Sigmoid colon (tissue), 7 donors: ENCODE data around the gene PLEKHD1. TPM values are rescaled to one million over a fixed set of nuclear protein-coding genes. Genes with fewer than 3 reads are reported as not detected.

Experiments
- DNase-seq: peaks from one replicate; pipeline ENCODE4 v3.0.0-alpha.2; 2019
- H3K27ac ChIP-seq, 4 donors: fragments of 200-600 bp; sonication (generic); one replicate each; pipeline ENCODE4 v1.5.1; 2016 to 2019; ENCODE audit warnings: mild to moderate bottlenecking in 1 of 4
- H3K27me3 ChIP-seq, 3 donors: fragments of 200-600 bp; sonication (generic); one replicate each; pipeline ENCODE4 v1.5.1; 2019; ENCODE audit warnings: mild to moderate bottlenecking in 1 of 3
- H3K36me3 ChIP-seq, 4 donors: fragments of 200-600 bp; sonication (generic); one replicate each; pipeline ENCODE4 v1.5.1; 2016 to 2019
- H3K4me1 ChIP-seq, 4 donors: fragments of 200-600 bp; sonication (generic); one replicate each; pipeline ENCODE4 v1.5.1; 2017 to 2019
- H3K4me3 ChIP-seq, 4 donors: fragments of 200-600 bp; sonication (generic); one replicate each; pipeline ENCODE4 v1.5.1; 2017 to 2019; ENCODE audit warnings: mild to moderate bottlenecking in 2 of 4, moderate library complexity in 1 of 4
- H3K9me3 ChIP-seq, 4 donors: fragments of 200-600 bp in 3 of 4; sonication (generic) in 3 of 4; one replicate each; pipeline versions ENCODE4 v1.5.1 to v1.6.1; 2013 to 2019
- CTCF ChIP-seq, 4 experiments: fragments of 450-650 bp in 3 of 4; fragments of 200-600 bp in 1 of 4; IDR thresholded peaks; one replicate each; pipeline ENCODE4 v1.5.1; 2016 to 2019; ENCODE audit warnings: antibody characterized with exemption in 4 of 4, mild to moderate bottlenecking in 3 of 4, moderate library complexity in 2 of 4
- EP300 ChIP-seq, 4 donors: sonication (generic); formaldehyde crosslinking; IDR thresholded peaks; one replicate each; pipeline ENCODE4 v1.6.1; 2017; ENCODE audit warnings: antibody characterized with exemption in 4 of 4
- POLR2A ChIP-seq, 2 donors: fragments of 450-650 bp; IDR thresholded peaks; one replicate each; pipeline ENCODE4 v1.6.1; 2016; ENCODE audit warnings: antibody characterized with exemption in 2 of 2, mild to moderate bottlenecking in 2 of 2, moderate library complexity in 2 of 2
- POLR2AphosphoS5 ChIP-seq, 4 donors: sonication (generic); formaldehyde crosslinking; IDR thresholded peaks; one replicate each; pipeline ENCODE4 v1.6.1; 2017; ENCODE audit warnings: antibody characterized with exemption in 4 of 4
- WGBS, 2 donors: extraction: QIAGEN DNeasy Blood & Tissue Kit; methylation state at CpG; one replicate each; pipeline ENCODE4 v1.1.7; 2013; 5-methylcytosine and 5-hydroxymethylcytosine counted together
- intact Hi-C: fragments of 100-400 bp; cut with DNase I; formaldehyde crosslinking; loops from one replicate; pipeline ENCODE4 v1.15.1; 2023
- polyA plus RNA-seq, 3 donors: library from polyadenylated mRNA; stranded (reverse); fragments of 200-250 nt; gene quantifications; one replicate each; pipeline ENCODE4 v1.2.3, GENCODE V29; 2013
- total RNA-seq, 4 donors: library from RNA; depleted of rRNA; stranded (reverse); fragments of >200 nt; gene quantifications; one replicate each; pipeline ENCODE4 v1.1.0, GENCODE V29; 2016
- donor health status: healthy with polysubstance abuse.
- donor health status: Bipolar disorder and iron deficiency.
- donor health status: healthy.

PLEKHD1 gene
- total and polyA plus RNA-seq, 7 donors = under 0.01 to 0.55 (median 0.06) TPM; not detected in 2

- Histone ChIP-seq H3K36me3 (no peaks in the 10 kb centered on the region), H3K4me3 (no peak overlapping the region), H3K27ac (no peak overlapping the region), H3K4me1 (no peaks in the 10 kb centered on the region), H3K9me3 (no peaks in the 10 kb centered on the region), H3K27me3 (peaks cover 0 to 5% (median 0%) of the 10 kb centered on the region in 3 donors)
- TF ChIP-seq CTCF (IDR thresholded peaks at IDR 0.05) = no peak
- no peak for TF ChIP-seq POLR2A (IDR thresholded peaks at IDR 0.05)
- TF ChIP-seq EP300 (IDR thresholded peaks at IDR 0.05) = no peak
- TF ChIP-seq POLR2AphosphoS5 (IDR thresholded peaks at IDR 0.05) = no peak
- DNase-seq = no peak
- WGBS, 2 donors = 44 to 78% methylated on average over 1 of the region's 1 CpG
- intact Hi-C loops = no loop called here
These were observed 54.2 kb downstream of the PLEKHD1 start for GRCh38 chr14:69538766-69539165.

- no peaks in the 10 kb centered on the region for H3K9me3 ChIP-seq
- H3K27me3 ChIP-seq = no peaks in the 10 kb centered on the region
- no peak for DNase-seq
These were observed 55.3 kb downstream of the PLEKHD1 start for GRCh38 chr14:69539631-69540410.

GRCh38 chr14:69540654-69541335, 56.3 kb downstream of the PLEKHD1 start:
- Histone ChIP-seq H3K27me3 (no peaks in the 10 kb centered on the region), H3K9me3 (no peaks in the 10 kb centered on the region), H3K4me1 (no peaks in the 10 kb centered on the region), H3K36me3 (no peaks in the 10 kb centered on the region), H3K27ac (no peak overlapping the region), H3K4me3 (no peak overlapping the region)
- no peak for TF ChIP-seq CTCF (IDR thresholded peaks at IDR 0.05)
- no peak for TF ChIP-seq EP300 (IDR thresholded peaks at IDR 0.05)
- TF ChIP-seq POLR2A (IDR thresholded peaks at IDR 0.05) = no peak
- no peak for TF ChIP-seq POLR2AphosphoS5 (IDR thresholded peaks at IDR 0.05)
- 24 to 59% methylated on average over 5 of the region's 5 CpGs for WGBS, 2 donors
- DNase-seq = no peak
- intact Hi-C loops = no loop called here

More at GRCh38 chr14:69539631-69540410, 55.3 kb downstream of the PLEKHD1 start:
- H3K4me1 ChIP-seq = no peaks in the 10 kb centered on the region
- intact Hi-C loops = no loop called here
- TF ChIP-seq POLR2AphosphoS5 (IDR thresholded peaks at IDR 0.05) = no peak
- TF ChIP-seq CTCF (IDR thresholded peaks at IDR 0.05) = no peak
- TF ChIP-seq POLR2A (IDR thresholded peaks at IDR 0.05) = no peak
- TF ChIP-seq EP300 (IDR thresholded peaks at IDR 0.05) = no peak
- H3K27ac ChIP-seq = no peak overlapping the region
- no peak overlapping the region for H3K4me3 ChIP-seq
- no peaks in the 10 kb centered on the region for H3K36me3 ChIP-seq
- 70 to 72% methylated on average over 6 of the region's 6 CpGs for WGBS, 2 donors

GRCh38 chr14:69542311-69542710, 57.8 kb downstream of the PLEKHD1 start:
- Histone ChIP-seq H3K36me3 (no peaks in the 10 kb centered on the region), H3K27me3 (peaks cover 0 to 4% (median 0%) of the 10 kb centered on the region in 3 donors), H3K4me1 (no peaks in the 10 kb centered on the region), H3K27ac (no peak overlapping the region), H3K9me3 (no peaks in the 10 kb centered on the region), H3K4me3 (no peak overlapping the region)
- no peak for DNase-seq
- TF ChIP-seq CTCF (IDR thresholded peaks at IDR 0.05) = no peak
- no peak for TF ChIP-seq EP300 (IDR thresholded peaks at IDR 0.05)
- no peak for TF ChIP-seq POLR2A (IDR thresholded peaks at IDR 0.05)
- no peak for TF ChIP-seq POLR2AphosphoS5 (IDR thresholded peaks at IDR 0.05)
- intact Hi-C loops = no loop called here
- WGBS, 2 donors = 63 to 71% methylated on average over 2 of the region's 2 CpGs
